OCI-LY3 (cell line): ENCODE data around the gene ZAR1L.

Experiments
- H2AFZ ChIP-seq: fragments of 200-600, 300-600 bp; shearing (Covaris generic); 2 replicates; pipeline ENCODE4 v1.6.0; 2014; ENCODE audit warnings: antibody characterized with exemption, low read depth, low read length
- H3K27ac ChIP-seq: fragments of 200-600, 300-600 bp; sonication (generic); 2 replicates; pipeline ENCODE4 v1.5.1; 2014; ENCODE audit warnings: mild to moderate bottlenecking, low read length, moderate library complexity, mixed read lengths
- H3K27me3 ChIP-seq: fragments of 200-600, 300-600 bp; sonication (generic); 2 replicates; pipeline ENCODE4 v1.6.1; 2014; ENCODE audit warnings: low read depth, low read length, mixed read lengths
- H3K36me3 ChIP-seq: fragments of 200-600, 300-600 bp; sonication (generic); replicated peaks from 2 replicates; pipeline ENCODE3; 2014; ENCODE audit warnings: low read depth, low read length, mixed read lengths
- H3K4me1 ChIP-seq: fragments of 300-600, 200-600 bp; sonication (generic); 2 replicates; pipeline ENCODE4 v1.6.1; 2014; ENCODE audit warnings: low read length, mixed read lengths
- H3K4me2 ChIP-seq: fragments of 200-600, 300-600 bp; sonication (generic); 2 replicates; pipeline ENCODE4 v1.6.1; 2014; ENCODE audit warnings: low read length, mixed read lengths
- H3K4me3 ChIP-seq: fragments of 300-600, 200-600 bp; sonication (generic); 2 replicates; pipeline ENCODE4 v1.5.1; 2014; ENCODE audit warnings: antibody characterized with exemption, mild to moderate bottlenecking, low read length, moderate library complexity
- H3K79me2 ChIP-seq: fragments of 300-600, 200-600 bp; shearing (Covaris generic); 2 replicates; pipeline ENCODE4 v1.6.1; 2014; ENCODE audit warnings: mild to moderate bottlenecking, low read length, mixed read lengths
- H3K9ac ChIP-seq: fragments of 300-600, 200-600 bp; shearing (Covaris generic); 2 replicates; pipeline ENCODE4 v1.6.0; 2014; ENCODE audit warnings: mild to moderate bottlenecking, low read length, moderate library complexity
- H3K9me3 ChIP-seq: fragments of 200-600, 300-600 bp; shearing (Covaris generic); 2 replicates; pipeline ENCODE4 v1.6.1; 2014; ENCODE audit warnings: low read length, mixed read lengths; ENCODE audit not compliant: insufficient read depth
- H4K20me1 ChIP-seq: fragments of 200-600, 300-600 bp; sonication (generic); 2 replicates; pipeline ENCODE4 v1.6.1; 2016; ENCODE audit warnings: low read length, mixed read lengths; ENCODE audit not compliant: insufficient read depth
- CTCF ChIP-seq: fragments of 200-600, 300-600 bp; sonication (generic); IDR thresholded peaks from 2 replicates; pipeline ENCODE4 v1.5.1; 2014; ENCODE audit warnings: antibody characterized with exemption, low read length, low read depth
- EZH2phosphoT487 ChIP-seq: fragments of 200-600 bp; shearing (Covaris generic); IDR thresholded peaks from 2 replicates; pipeline ENCODE4 v1.6.1; 2018; ENCODE audit warnings: antibody characterized with exemption, mixed run types, low read depth

ZAR1L gene

GRCh38 chr13:32267836-32268439 lies 47.2 kb downstream of the ZAR1L start:
- Histone ChIP-seq H3K9ac (no peak overlapping the region), H3K4me1 (peaks cover 4% of the 10 kb centered on the region; the same call in 1 of the 2 replicates), H3K9me3 (no peaks in the 10 kb centered on the region), H3K4me3 (no peak overlapping the region), H3K27me3 (no peaks in the 10 kb centered on the region), H3K79me2 (no peaks in the 10 kb centered on the region), H3K4me2 (no peak overlapping the region), H3K27ac (no peak overlapping the region), H4K20me1 (no peaks in the 10 kb centered on the region), H2AFZ (no peak overlapping the region), H3K36me3 (no peaks in the 10 kb centered on the region)
- TF ChIP-seq CTCF (peak; percentile 62), EZH2phosphoT487 (no peak)

GRCh38 chr13:32266130-32266529 lies 49.0 kb downstream of the ZAR1L start:
- H2AFZ ChIP-seq: no peak overlapping the region
- H4K20me1 ChIP-seq: no peaks in the 10 kb centered on the region
- H3K79me2 ChIP-seq: no peaks in the 10 kb centered on the region
- no peak overlapping the region for H3K4me3 ChIP-seq
- no peaks in the 10 kb centered on the region for H3K9me3 ChIP-seq
- TF ChIP-seq EZH2phosphoT487 (no peak), CTCF (no peak)
- H3K4me2 ChIP-seq: no peak overlapping the region
- peaks cover 4% of the 10 kb centered on the region; the same call in 1 of the 2 replicates for H3K4me1 ChIP-seq
- no peaks in the 10 kb centered on the region for H3K27me3 ChIP-seq
- H3K9ac ChIP-seq: no peak overlapping the region
- H3K36me3 ChIP-seq: no peaks in the 10 kb centered on the region
- no peak overlapping the region for H3K27ac ChIP-seq

GRCh38 chr13:32265726-32266125 lies 49.4 kb downstream of the ZAR1L start:
- Histone ChIP-seq H3K36me3 (no peaks in the 10 kb centered on the region), H3K9me3 (no peaks in the 10 kb centered on the region), H3K27ac (no peak overlapping the region), H3K4me1 (peaks cover 4% of the 10 kb centered on the region; the same call in 1 of the 2 replicates), H3K4me3 (no peak overlapping the region), H2AFZ (no peak overlapping the region), H4K20me1 (no peaks in the 10 kb centered on the region), H3K27me3 (no peaks in the 10 kb centered on the region), H3K4me2 (no peak overlapping the region), H3K79me2 (no peaks in the 10 kb centered on the region), H3K9ac (no peak overlapping the region)
- no peak for TF ChIP-seq EZH2phosphoT487
- TF ChIP-seq CTCF: no peak

GRCh38 chr13:32264407-32264806 lies 50.8 kb downstream of the ZAR1L start:
- TF ChIP-seq CTCF (no peak), EZH2phosphoT487 (no peak)
- no peak overlapping the region for H3K27ac ChIP-seq
- peaks cover 8% of the 10 kb centered on the region for H3K4me1 ChIP-seq
- H3K9ac ChIP-seq: no peak overlapping the region
- no peak overlapping the region for H2AFZ ChIP-seq
- no peak overlapping the region for H3K4me2 ChIP-seq
- H3K9me3 ChIP-seq: no peaks in the 10 kb centered on the region
- H3K4me3 ChIP-seq: no peak overlapping the region
- no peaks in the 10 kb centered on the region for H3K79me2 ChIP-seq
- H3K27me3 ChIP-seq: no peaks in the 10 kb centered on the region
- no peaks in the 10 kb centered on the region for H3K36me3 ChIP-seq
- H4K20me1 ChIP-seq: no peaks in the 10 kb centered on the region
